Limb (tissue), 2 donors: ENCODE data around the gene ASTN2.

Experiments
- DNase-seq, 2 donors: peaks; one replicate each; pipeline ENCODE4 v3.0.0-alpha.2; 2016; ENCODE audit errors: extremely low spot score in 2 of 2

The ASTN2 gene

GRCh38 chr9:117368684-117369230 lies 46.1 kb downstream of the ASTN2 start:
- DNase-seq: no peak

- no peak for DNase-seq
These were observed 49.4 kb downstream of the ASTN2 start for GRCh38 chr9:117365438-117365837.

- DNase-seq: no peak
These were observed 51.9 kb downstream of the ASTN2 start for GRCh38 chr9:117363006-117363405.

- DNase-seq: no peak
These were observed 54.9 kb downstream of the ASTN2 start for GRCh38 chr9:117359910-117360309.

GRCh38 chr9:117355542-117355941 lies 59.3 kb downstream of the ASTN2 start:
- no peak for DNase-seq

GRCh38 chr9:117354997-117355396 lies 59.9 kb downstream of the ASTN2 start:
- no peak for DNase-seq

GRCh38 chr9:117354244-117354847 lies 60.5 kb downstream of the ASTN2 start:
- no peak for DNase-seq

- no peak for DNase-seq
These were observed 69.8 kb downstream of the ASTN2 start for GRCh38 chr9:117344892-117345660.

- DNase-seq: no peak
These were observed 71.4 kb downstream of the ASTN2 start for GRCh38 chr9:117343427-117343826.

GRCh38 chr9:117341151-117341550 lies 73.7 kb downstream of the ASTN2 start:
- no peak for DNase-seq

GRCh38 chr9:117340422-117340821 lies 74.4 kb downstream of the ASTN2 start:
- no peak for DNase-seq

- no peak for DNase-seq
These were observed 78.9 kb downstream of the ASTN2 start for GRCh38 chr9:117335837-117336433.

- DNase-seq: no peak
These were observed 80.8 kb downstream of the ASTN2 start for GRCh38 chr9:117334101-117334500.

GRCh38 chr9:117325831-117326230 lies 89.0 kb downstream of the ASTN2 start:
- DNase-seq: no peak

- no peak for DNase-seq
These were observed 89.6 kb downstream of the ASTN2 start for GRCh38 chr9:117325110-117325731.

GRCh38 chr9:117323390-117323789 lies 91.5 kb downstream of the ASTN2 start:
- no peak for DNase-seq

GRCh38 chr9:117317192-117317591 lies 97.7 kb downstream of the ASTN2 start:
- no peak for DNase-seq

- no peak for DNase-seq
These were observed 99.6 kb downstream of the ASTN2 start for GRCh38 chr9:117315236-117315635.

GRCh38 chr9:117313989-117314388 lies 100.9 kb downstream of the ASTN2 start:
- DNase-seq: no peak

GRCh38 chr9:117307701-117308100 lies 107.2 kb downstream of the ASTN2 start:
- no peak for DNase-seq

- no peak for DNase-seq
These were observed 108.8 kb downstream of the ASTN2 start for GRCh38 chr9:117306032-117306431.

GRCh38 chr9:117305454-117305853 lies 109.4 kb downstream of the ASTN2 start:
- DNase-seq: no peak
